ENCODE measurements around the gene SCAMP5.

Gene SCAMP5, protein sequence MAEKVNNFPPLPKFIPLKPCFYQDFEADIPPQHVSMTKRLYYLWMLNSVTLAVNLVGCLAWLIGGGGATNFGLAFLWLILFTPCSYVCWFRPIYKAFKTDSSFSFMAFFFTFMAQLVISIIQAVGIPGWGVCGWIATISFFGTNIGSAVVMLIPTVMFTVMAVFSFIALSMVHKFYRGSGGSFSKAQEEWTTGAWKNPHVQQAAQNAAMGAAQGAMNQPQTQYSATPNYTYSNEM

GRCh38 chr15:74995182-74995778 lies at the start of gene SCAMP5:
TSS of gene SCAMP5 (plus strand) at chr15:74995563. CDS start at chr15:75011840, 16,277 bp downstream.
- peak; percentile 77 for DNase-seq (ENCODE audit: low read depth in 2 of 2)

DNA sequence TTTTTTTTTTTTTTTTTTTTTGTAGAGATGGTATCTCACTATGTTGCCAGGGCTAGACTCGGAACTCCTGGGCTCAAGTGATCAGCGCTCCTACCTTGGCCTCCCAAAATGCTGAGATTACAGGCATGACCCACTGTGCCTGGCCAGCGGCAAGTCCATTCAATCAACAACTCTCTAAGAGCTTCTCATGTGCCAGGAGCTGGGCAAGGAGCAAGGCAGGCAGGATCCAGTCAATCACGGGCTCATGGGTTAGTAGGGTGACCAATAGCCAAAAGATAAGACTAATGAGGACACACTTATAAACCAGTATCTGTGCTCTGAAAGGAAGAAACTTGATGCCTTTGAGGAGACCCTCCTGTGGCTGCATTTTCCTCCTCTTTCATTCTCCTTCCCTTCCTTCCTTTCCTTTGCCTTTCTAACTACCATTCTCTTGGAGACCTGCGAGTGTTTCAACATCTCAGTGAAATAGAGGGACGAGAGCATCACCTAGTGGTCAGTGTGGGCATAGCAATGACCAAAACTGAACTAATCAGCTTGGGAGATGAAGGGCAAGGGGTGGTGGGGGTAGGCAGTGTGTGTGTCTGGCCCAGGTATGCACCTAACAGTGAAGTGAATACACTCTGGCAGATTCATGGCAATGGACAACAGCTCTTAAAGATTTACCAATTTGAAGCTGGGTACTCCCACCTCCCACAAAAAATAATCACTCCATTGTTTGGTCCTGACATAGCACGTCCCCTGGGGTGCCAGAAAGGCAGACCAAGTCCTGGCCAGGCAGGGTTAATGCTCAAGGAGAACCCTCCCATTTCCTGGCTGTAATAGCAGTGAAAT lies 45.1 kb upstream of the SCAMP5 start:
- peak in 1 of 2 experiments; percentile 33 for DNase-seq (ENCODE audit: low read depth in 2 of 2)

- DNase-seq (ENCODE audit: low read depth in 2 of 2): no peak
These were observed 44.4 kb upstream of the SCAMP5 start for GRCh38 chr15:74951006-74951405.

DNA sequence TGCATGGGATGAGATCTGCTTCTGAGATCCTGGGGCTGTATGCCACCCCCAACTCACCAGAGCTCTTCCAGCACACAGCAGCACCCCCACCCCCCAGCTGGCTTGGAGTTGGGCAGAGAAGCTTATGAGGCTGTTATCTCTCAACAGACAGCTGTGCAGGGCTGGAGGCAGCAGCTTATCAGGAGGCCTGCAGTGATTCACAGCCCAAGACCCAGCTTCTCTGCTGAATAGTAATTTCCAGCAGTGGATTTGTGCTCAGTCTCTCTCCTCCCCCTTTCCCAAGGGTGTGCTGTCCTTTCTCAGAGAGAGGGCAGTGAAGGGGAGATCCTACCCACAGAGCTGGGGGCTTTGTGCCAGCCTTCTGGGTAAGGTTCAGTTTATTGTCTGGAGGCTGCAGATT lies 40.8 kb upstream of the SCAMP5 start:
- DNase-seq (ENCODE audit: low read depth in 2 of 2): no peak

- no peak for DNase-seq (ENCODE audit: low read depth in 2 of 2)
These were observed 40.3 kb upstream of the SCAMP5 start for GRCh38 chr15:74955017-74955416.

DNA sequence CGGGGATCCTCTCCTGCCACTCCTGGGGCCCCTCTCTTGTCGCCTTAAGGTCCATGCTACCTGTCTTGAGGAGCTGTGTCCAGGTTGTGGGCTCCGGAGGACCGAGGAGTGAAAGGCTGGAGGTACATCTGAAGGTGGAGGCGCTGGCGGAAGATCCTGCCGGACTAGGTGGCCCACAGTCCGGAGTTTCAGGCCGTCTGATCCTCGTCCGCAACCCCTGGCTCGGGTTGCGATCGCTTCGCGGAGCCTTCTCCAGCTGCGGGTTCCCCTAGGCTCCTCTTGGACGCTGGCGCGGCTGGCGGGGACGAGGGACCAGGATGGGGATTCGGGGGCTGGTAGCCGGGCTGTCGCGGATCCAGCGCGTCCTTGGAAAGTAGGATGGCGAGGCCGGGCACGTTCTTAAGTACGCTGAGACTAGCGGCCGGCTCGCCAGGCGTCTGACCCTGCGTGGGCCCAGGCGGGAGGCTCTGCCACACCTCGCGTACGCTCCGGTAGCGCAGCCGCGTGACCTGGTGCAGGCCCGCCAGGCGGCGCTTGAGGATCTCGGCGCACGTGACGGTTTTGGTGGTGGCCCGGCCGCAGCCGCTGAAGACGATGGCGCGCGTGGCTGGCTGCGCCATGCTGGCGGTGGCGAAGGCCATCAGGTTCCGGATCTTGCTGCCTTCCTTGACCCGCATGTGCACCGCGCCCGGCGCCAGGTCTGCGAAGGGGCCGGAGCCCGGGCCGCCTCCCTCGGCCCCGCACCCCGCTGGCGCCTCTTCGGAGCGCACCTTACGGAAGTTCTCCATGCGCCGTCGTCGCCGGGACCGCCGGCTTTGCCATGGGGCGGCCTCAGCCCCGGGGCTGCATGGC lies 39.3 kb upstream of the SCAMP5 start:
- peak in 1 of 2 experiments; percentile 16 for DNase-seq (ENCODE audit: low read depth in 2 of 2)

DNA sequence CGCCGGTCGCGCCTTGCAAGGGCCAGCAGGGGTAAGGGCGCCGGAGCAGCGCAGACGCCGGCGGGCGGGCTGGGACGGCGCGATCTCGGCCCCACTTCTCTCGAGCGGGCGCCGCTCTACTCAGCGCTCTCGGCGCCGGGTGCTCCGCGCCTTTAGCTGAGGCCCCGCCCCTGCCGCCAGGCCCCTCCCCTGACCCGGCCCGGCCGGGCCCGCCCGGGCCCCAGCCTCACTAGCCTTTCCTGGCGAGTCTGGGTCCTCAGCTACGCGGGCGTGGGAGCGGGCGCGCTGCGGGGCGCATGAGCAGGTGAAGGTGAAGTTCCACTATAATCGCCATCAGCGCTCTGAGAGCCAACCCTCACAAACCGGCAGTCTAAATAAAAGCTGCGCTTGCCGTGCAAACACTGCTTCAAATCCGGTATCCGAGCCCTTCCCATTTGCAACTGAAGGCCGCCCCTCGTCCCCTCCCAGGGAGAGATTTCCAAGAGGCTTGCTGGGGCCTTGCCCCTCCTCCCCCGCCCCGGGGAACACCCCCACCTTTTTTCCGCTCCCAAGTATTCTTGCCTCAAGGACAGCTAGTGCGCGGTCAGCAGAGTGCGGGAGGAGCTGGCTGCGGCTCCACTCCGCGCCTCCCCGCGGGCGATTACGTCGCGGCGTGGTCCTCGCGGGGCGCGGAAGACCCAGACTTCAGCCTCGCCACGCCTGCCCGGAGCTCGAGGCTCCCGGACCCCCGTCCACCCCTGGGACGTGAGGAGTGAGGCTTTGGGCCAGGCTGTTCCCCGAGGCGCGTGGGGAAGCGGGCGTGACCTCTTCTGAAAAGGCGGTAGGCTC lies 38.5 kb upstream of the SCAMP5 start, which contains the start of gene RPP25:
RPP25 (minus strand) TSS at position 125 of the 828 bp plus-strand sequence. CDS start 189 bp downstream, outside the sequence.
- peak in 1 of 2 experiments; percentile 25 for DNase-seq (ENCODE audit: low read depth in 2 of 2)

GRCh38 chr15:74957476-74958035 lies 37.8 kb upstream of the SCAMP5 start:
- no peak for DNase-seq (ENCODE audit: low read depth in 2 of 2)

DNA sequence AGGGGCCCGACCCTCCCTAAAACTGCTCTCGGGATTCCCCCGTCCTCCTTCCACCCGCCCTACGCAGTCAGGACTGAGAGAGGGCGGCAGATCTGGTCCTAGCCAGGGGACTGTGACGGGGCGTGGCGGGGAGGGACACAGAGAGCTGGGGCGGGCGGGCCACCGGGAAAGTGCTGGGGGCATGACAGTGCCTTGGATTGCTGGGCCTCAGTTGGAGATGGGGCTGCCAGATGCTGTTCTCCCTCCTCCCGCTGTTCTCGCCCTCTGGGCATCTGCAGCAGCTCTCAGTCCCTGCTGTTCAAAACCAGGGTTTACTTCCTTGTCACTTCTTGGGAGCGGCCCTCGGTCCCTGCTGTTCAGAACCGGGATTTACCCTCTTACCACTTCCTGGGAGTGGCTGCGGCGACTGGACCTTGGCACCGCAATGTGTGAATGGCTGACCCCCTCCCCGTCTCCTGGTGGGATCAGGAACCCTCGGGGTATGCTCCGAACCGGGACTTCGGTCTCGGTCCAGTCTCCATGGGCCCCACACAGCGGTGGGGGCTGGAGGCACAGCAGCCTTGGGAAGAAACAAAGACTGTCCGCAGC lies 36.9 kb upstream of the SCAMP5 start:
- no peak for DNase-seq (ENCODE audit: low read depth in 2 of 2)

GRCh38 chr15:74958908-74959585 lies 36.3 kb upstream of the SCAMP5 start:
- DNase-seq (ENCODE audit: low read depth in 2 of 2): no peak

DNA sequence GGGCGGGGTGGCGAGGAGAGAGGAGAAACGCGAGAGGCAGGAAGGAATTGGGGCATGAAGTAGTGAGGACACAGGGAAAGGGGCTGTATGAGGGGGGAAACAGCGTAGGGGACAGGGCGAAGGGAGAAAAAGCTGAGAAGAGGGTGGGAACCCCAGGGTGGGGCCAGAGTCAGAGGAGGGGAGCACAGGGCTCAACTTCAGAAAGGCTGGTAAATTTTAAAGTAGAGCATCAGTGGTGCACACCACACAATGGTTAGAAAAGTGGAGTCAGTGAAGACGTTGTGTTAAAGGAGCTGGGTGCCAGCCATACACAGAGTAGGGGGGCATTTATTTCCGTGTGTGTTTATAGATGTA lies 35.8 kb upstream of the SCAMP5 start:
- no peak for DNase-seq (ENCODE audit: low read depth in 2 of 2)

DNA sequence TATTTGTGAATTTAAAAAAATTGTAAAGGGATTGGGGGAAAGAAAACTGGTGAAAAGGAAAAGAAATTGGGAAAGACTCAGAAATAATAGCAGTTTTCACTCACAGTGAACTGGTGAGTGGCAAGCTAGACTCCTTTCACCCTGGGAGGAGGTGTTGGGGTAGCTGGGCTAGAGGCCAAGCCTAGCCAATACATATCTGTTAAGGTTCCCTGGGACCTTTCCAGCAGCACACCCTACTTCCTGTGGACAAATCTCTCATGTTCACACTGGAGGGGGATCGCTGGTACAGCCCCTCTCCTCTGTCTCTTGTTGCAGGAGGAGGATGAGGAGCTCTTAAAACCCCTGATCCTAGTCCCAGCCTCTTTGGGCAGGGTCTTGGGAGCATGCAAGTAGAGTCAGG lies 35.1 kb upstream of the SCAMP5 start:
- no peak for DNase-seq (ENCODE audit: low read depth in 2 of 2)

GRCh38 chr15:74960995-74961588 lies 34.3 kb upstream of the SCAMP5 start:
- DNase-seq (ENCODE audit: low read depth in 2 of 2): no peak

GRCh38 chr15:74961616-74962015 lies 33.7 kb upstream of the SCAMP5 start:
- no peak for DNase-seq (ENCODE audit: low read depth in 2 of 2)

GRCh38 chr15:74962219-74962618 lies 33.1 kb upstream of the SCAMP5 start:
- no peak for DNase-seq (ENCODE audit: low read depth in 2 of 2)

- DNase-seq (ENCODE audit: low read depth in 2 of 2): no peak
These were observed 32.7 kb upstream of the SCAMP5 start for GRCh38 chr15:74962671-74963070.

DNA sequence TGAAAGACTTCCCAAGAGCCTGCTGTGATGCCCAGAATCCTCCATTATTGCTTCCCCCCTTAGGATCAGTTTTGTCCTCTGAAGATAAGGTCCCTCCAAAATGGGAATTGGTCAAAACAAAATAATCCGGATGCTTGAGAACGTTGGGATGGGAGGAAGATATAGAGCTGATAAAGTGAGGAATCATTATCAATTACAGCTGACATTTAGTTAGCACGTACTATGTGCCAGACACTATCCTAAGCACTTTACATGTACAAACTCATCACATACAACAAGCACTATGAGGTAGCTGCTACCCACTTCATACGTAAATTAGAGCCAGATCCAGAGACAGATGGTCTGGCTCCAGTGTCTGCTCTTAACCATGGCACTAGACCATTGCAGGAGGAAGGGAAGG lies 32.1 kb upstream of the SCAMP5 start:
- DNase-seq (ENCODE audit: low read depth in 2 of 2): no peak

- peak in 1 of 2 experiments; percentile 10 for DNase-seq (ENCODE audit: low read depth in 2 of 2)
These were observed 30.6 kb upstream of the SCAMP5 start for GRCh38 chr15:74964794-74965193.

GRCh38 chr15:74967670-74968069 lies 27.7 kb upstream of the SCAMP5 start:
- DNase-seq (ENCODE audit: low read depth in 2 of 2): no peak
